Loucy (cell line): ENCODE data around the gene TSPO2.

ENCODE experiments used
- H2AFZ ChIP-seq: fragments of 200-600 bp; sonication (generic); 2 replicates; pipeline ENCODE4 v1.6.0; 2016; ENCODE audit warnings: antibody characterized with exemption, mild to moderate bottlenecking, low read length, moderate library complexity
- H3F3A ChIP-seq: fragments of 200-600 bp; 2 replicates; pipeline ENCODE4 v1.6.0; 2016; ENCODE audit warnings: antibody characterized with exemption, low read depth, mild to moderate bottlenecking
- H3K27me3 ChIP-seq: fragments of 200-600 bp; sonication (generic); 2 replicates; pipeline ENCODE4 v1.6.1; 2014; ENCODE audit warnings: low read length, mild to moderate bottlenecking; ENCODE audit not compliant: insufficient read depth, poor library complexity, severe bottlenecking
- H3K36me3 ChIP-seq: fragments of 200-600 bp; sonication (generic); 2 replicates; pipeline ENCODE4 v1.6.1; 2016; ENCODE audit warnings: low read length; ENCODE audit not compliant: insufficient read depth
- H3K4me1 ChIP-seq: fragments of 200-600 bp; sonication (generic); 2 replicates; pipeline ENCODE4 v1.5.1; 2014; ENCODE audit warnings: low read length, mild to moderate bottlenecking; ENCODE audit not compliant: insufficient read depth, poor library complexity, severe bottlenecking
- H3K4me2 ChIP-seq: fragments of 200-600 bp; sonication (generic); 2 replicates; pipeline ENCODE4 v1.6.0; 2014; ENCODE audit warnings: antibody characterized with exemption, low read length, low read depth, mild to moderate bottlenecking; ENCODE audit not compliant: poor library complexity, severe bottlenecking
- H3K4me3 ChIP-seq: fragments of 200-600 bp; sonication (generic); 2 replicates; pipeline ENCODE4 v1.5.1; 2014; ENCODE audit warnings: low read length, mild to moderate bottlenecking, mixed read lengths; ENCODE audit not compliant: poor library complexity, severe bottlenecking
- H3K79me2 ChIP-seq: fragments of 200-600 bp; sonication (generic); 2 replicates; pipeline ENCODE4 v1.6.1; 2014; ENCODE audit warnings: low read length; ENCODE audit not compliant: insufficient read depth
- H3K9ac ChIP-seq: fragments of 200-600 bp; sonication (generic); 2 replicates; pipeline ENCODE4 v1.6.0; 2014; ENCODE audit warnings: mild to moderate bottlenecking, low read depth, low read length, moderate library complexity; ENCODE audit not compliant: poor library complexity, severe bottlenecking
- H3K9me2 ChIP-seq: fragments of 200-600 bp; sonication (generic); replicated peaks from 2 replicates; pipeline ENCODE4 v1.6.1; 2016; ENCODE audit warnings: low read depth, low read length, mixed read lengths
- H3K9me3 ChIP-seq: fragments of 200-600 bp; sonication (generic); 2 replicates; pipeline ENCODE4 v1.6.1; 2014; ENCODE audit warnings: mild to moderate bottlenecking, antibody characterized with exemption, low read length, low read depth; ENCODE audit not compliant: insufficient read depth
- H4K20me1 ChIP-seq: fragments of 200-600 bp; sonication (generic); 2 replicates; pipeline ENCODE4 v1.6.0; 2014; ENCODE audit warnings: antibody characterized with exemption, low read length, mild to moderate bottlenecking; ENCODE audit not compliant: insufficient read depth, poor library complexity, severe bottlenecking
- CTCF ChIP-seq: fragments of 200-600 bp; sonication (generic); conservative IDR thresholded peaks from 2 replicates; pipeline ENCODE4 v1.5.1; 2014; ENCODE audit warnings: mild to moderate bottlenecking, antibody characterized with exemption, low read length
- EZH2phosphoT487 ChIP-seq: fragments of 200-600 bp; IDR thresholded peaks from 2 replicates; pipeline ENCODE4 v1.6.1; 2018; ENCODE audit warnings: antibody characterized with exemption, mild to moderate bottlenecking, moderate library complexity, borderline replicate concordance

TSPO2 gene

GRCh38 chr6:41049521-41049920 lies 7.3 kb downstream of the TSPO2 start:
- H3F3A ChIP-seq, result no peaks in the 10 kb centered on the region
- H3K4me1 ChIP-seq, result peaks cover 24% of the 10 kb centered on the region
- no peaks in the 10 kb centered on the region for H3K36me3 ChIP-seq
- TF ChIP-seq EZH2phosphoT487, result no peak
- no peak for TF ChIP-seq CTCF
- H3K4me3 ChIP-seq, result no peak overlapping the region
- H4K20me1 ChIP-seq, result no peaks in the 10 kb centered on the region
- no peaks in the 10 kb centered on the region for H3K9me3 ChIP-seq
- no peaks in the 10 kb centered on the region for H3K9me2 ChIP-seq
- H3K9ac ChIP-seq, result no peak overlapping the region
- H3K27me3 ChIP-seq, result no peaks in the 10 kb centered on the region
- H3K79me2 ChIP-seq, result no peaks in the 10 kb centered on the region
- H3K4me2 ChIP-seq, result no peak overlapping the region
- no peak overlapping the region for H2AFZ ChIP-seq

- Histone ChIP-seq H3K9ac (no peak overlapping the region), H3F3A (no peaks in the 10 kb centered on the region), H2AFZ (no peak overlapping the region), H3K27me3 (no peaks in the 10 kb centered on the region), H3K79me2 (no peaks in the 10 kb centered on the region), H3K4me1 (peaks cover 29% of the 10 kb centered on the region), H4K20me1 (no peaks in the 10 kb centered on the region), H3K4me3 (no peak overlapping the region), H3K4me2 (no peak overlapping the region), H3K9me3 (no peaks in the 10 kb centered on the region), H3K9me2 (no peaks in the 10 kb centered on the region), H3K36me3 (no peaks in the 10 kb centered on the region)
- no peak for TF ChIP-seq EZH2phosphoT487
These were observed 7.7 kb downstream of the TSPO2 start for GRCh38 chr6:41049955-41050354.

- Histone ChIP-seq H3K4me3 (no peak overlapping the region), H3K9ac (no peak overlapping the region), H3K36me3 (no peaks in the 10 kb centered on the region), H3K9me2 (no peaks in the 10 kb centered on the region), H3K27me3 (no peaks in the 10 kb centered on the region), H3F3A (no peaks in the 10 kb centered on the region), H3K4me2 (no peak overlapping the region), H3K79me2 (no peaks in the 10 kb centered on the region), H3K9me3 (no peaks in the 10 kb centered on the region), H3K4me1 (peaks cover 34% of the 10 kb centered on the region), H2AFZ (no peak overlapping the region), H4K20me1 (no peaks in the 10 kb centered on the region)
- TF ChIP-seq CTCF, result no peak
- TF ChIP-seq EZH2phosphoT487, result no peak
These were observed 8.3 kb downstream of the TSPO2 start for GRCh38 chr6:41050536-41050935.

- TF ChIP-seq EZH2phosphoT487 (no peak), CTCF (no peak)
- Histone ChIP-seq H3K36me3 (no peaks in the 10 kb centered on the region), H2AFZ (peak overlapping the region; percentile 68), H3K4me1 (peaks cover 38% of the 10 kb centered on the region), H3K9ac (no peak overlapping the region), H3K27me3 (no peaks in the 10 kb centered on the region), H3K4me2 (peak overlapping the region; percentile 55), H3K4me3 (peak overlapping the region; percentile 22), H3K9me3 (no peaks in the 10 kb centered on the region), H3K79me2 (no peaks in the 10 kb centered on the region), H3F3A (no peaks in the 10 kb centered on the region), H4K20me1 (no peaks in the 10 kb centered on the region), H3K9me2 (no peaks in the 10 kb centered on the region)
These were observed 9.6 kb downstream of the TSPO2 start for GRCh38 chr6:41051873-41052272.
